Measurements from ENCODE around the gene GABRG3.

GABRG3 gene

DNA sequence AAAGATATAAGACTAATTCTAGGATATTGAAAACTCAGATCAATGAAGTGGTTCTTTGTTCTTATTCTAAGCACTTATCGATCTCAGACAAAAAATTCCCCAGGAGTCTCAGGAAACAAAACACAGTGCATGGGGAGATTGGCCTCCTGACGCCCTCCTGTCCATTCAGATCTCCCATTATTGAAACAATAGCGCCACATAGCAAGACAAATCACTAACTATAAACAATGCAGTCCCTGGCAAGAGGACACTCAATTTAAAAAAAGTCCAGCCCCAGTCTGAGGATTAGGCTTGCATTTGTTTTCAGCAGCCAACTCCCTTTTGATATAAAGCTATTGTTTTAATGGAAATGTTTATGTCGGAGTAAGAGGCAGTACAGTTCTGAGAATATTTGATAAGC lies 528.2 kb downstream of the GABRG3 start:
- no peak overlapping the region for H3K4me2 ChIP-seq
- H3K79me2 ChIP-seq (ENCODE audit: insufficient read depth, low read depth) = no peaks in the 10 kb centered on the region
- H3K4me3 ChIP-seq (IDR thresholded peaks at IDR 0.05; ENCODE audit: insufficient read depth, low read depth, low read length) = no peak overlapping the region
- H3K27ac ChIP-seq = no peak overlapping the region
- no peaks in the 10 kb centered on the region for H3K36me3 ChIP-seq (ENCODE audit: insufficient read depth)
- TF ChIP-seq, protein P1, sequence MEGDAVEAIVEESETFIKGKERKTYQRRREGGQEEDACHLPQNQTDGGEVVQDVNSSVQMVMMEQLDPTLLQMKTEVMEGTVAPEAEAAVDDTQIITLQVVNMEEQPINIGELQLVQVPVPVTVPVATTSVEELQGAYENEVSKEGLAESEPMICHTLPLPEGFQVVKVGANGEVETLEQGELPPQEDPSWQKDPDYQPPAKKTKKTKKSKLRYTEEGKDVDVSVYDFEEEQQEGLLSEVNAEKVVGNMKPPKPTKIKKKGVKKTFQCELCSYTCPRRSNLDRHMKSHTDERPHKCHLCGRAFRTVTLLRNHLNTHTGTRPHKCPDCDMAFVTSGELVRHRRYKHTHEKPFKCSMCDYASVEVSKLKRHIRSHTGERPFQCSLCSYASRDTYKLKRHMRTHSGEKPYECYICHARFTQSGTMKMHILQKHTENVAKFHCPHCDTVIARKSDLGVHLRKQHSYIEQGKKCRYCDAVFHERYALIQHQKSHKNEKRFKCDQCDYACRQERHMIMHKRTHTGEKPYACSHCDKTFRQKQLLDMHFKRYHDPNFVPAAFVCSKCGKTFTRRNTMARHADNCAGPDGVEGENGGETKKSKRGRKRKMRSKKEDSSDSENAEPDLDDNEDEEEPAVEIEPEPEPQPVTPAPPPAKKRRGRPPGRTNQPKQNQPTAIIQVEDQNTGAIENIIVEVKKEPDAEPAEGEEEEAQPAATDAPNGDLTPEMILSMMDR (conservative IDR thresholded peaks at IDR 0.05; ENCODE audit: low read depth, low read length) = no peak
- H3K9ac ChIP-seq = no peak overlapping the region
- no peaks in the 10 kb centered on the region for H4K20me1 ChIP-seq (ENCODE audit: insufficient read depth)
- no peak overlapping the region for H2AFZ ChIP-seq (ENCODE audit: low read depth)
- H3K27me3 ChIP-seq (ENCODE audit: insufficient read depth, low read depth) = no peaks in the 10 kb centered on the region
- H3K4me1 ChIP-seq (ENCODE audit: low read depth, poor library complexity, severe bottlenecking) = no peaks in the 10 kb centered on the region

DNA sequence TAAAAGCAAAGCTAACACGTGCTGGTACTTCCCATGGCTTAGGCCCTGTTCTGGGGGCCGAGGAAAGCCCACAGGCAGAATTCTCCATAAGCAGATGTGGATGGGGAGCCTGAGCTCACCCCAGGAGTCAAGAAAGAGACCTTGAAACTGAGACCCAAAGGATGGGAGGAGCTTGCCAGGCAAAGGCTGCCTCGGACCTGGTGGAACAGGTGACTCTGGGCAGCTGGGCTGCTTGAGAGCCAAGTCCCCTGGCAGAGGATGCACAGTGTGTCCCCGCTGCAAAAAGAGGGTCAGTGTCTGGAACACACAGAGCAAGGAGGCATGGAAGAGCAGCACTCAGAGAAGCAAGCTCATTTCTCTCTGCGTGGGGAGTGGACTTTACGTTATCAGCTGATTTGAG lies 528.7 kb downstream of the GABRG3 start:
- Histone ChIP-seq H3K27me3 (ENCODE audit: insufficient read depth, low read depth) (no peaks in the 10 kb centered on the region), H3K4me2 (no peak overlapping the region), H4K20me1 (ENCODE audit: insufficient read depth) (no peaks in the 10 kb centered on the region), H3K4me1 (ENCODE audit: low read depth, poor library complexity, severe bottlenecking) (no peaks in the 10 kb centered on the region), H3K79me2 (ENCODE audit: insufficient read depth, low read depth) (no peaks in the 10 kb centered on the region), H3K27ac (no peak overlapping the region), H3K36me3 (ENCODE audit: insufficient read depth) (no peaks in the 10 kb centered on the region), H3K4me3 (IDR thresholded peaks at IDR 0.05; ENCODE audit: insufficient read depth, low read depth, low read length) (no peak overlapping the region), H3K9ac (no peak overlapping the region), H2AFZ (ENCODE audit: low read depth) (no peak overlapping the region)
- TF ChIP-seq, protein P1 (conservative IDR thresholded peaks at IDR 0.05; ENCODE audit: low read depth, low read length) = no peak

DNA sequence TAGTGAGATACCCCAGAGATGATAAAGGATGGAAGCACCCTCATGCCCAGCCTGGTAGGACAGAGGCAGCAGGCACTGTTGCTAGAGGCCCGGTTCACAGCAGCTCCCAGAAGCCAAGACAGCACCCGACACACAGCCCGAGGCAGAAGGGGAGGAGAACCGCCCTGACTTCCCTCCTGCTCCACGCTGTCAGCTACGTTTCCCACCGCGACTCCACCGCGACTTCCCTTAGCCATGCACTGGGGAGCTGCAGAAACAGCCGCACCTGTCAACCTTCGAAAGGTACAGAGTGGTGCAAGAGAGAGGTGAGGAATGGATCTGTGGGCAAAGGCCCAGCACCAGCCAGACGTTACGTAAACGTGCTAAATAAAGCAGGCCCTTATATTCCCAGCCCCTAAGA lies 529.2 kb downstream of the GABRG3 start:
- H2AFZ ChIP-seq (ENCODE audit: low read depth) = no peak overlapping the region
- no peak overlapping the region for H3K4me3 ChIP-seq (IDR thresholded peaks at IDR 0.05; ENCODE audit: insufficient read depth, low read depth, low read length)
- H3K36me3 ChIP-seq (ENCODE audit: insufficient read depth) = no peaks in the 10 kb centered on the region
- no peak overlapping the region for H3K27ac ChIP-seq
- H3K4me2 ChIP-seq = no peak overlapping the region
- no peaks in the 10 kb centered on the region for H3K79me2 ChIP-seq (ENCODE audit: insufficient read depth, low read depth)
- TF ChIP-seq, protein P1 (conservative IDR thresholded peaks at IDR 0.05; ENCODE audit: low read depth, low read length) = no peak
- H4K20me1 ChIP-seq (ENCODE audit: insufficient read depth) = no peaks in the 10 kb centered on the region
- H3K27me3 ChIP-seq (ENCODE audit: insufficient read depth, low read depth) = no peaks in the 10 kb centered on the region
- H3K4me1 ChIP-seq (ENCODE audit: low read depth, poor library complexity, severe bottlenecking) = no peaks in the 10 kb centered on the region
- no peak overlapping the region for H3K9ac ChIP-seq

DNA sequence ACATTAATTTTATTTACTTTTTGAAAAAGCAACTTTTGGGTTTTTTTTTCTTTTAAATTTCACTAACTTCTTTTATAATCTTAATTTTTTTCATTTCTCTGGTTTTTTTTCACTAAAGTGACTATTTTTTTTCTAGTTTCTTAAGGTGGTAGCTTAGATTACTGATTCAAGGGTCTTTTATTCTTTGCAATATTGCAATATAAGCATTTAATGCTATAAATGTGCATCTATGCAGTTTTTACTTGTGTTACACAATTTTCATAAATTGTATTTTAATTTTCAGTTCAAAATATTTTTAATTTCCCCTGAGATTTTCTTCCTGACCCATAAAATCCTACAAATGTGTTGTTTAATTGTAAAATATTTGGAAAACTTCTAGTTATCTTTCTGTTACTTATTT lies 535.8 kb downstream of the GABRG3 start:
- Histone ChIP-seq H3K36me3 (ENCODE audit: insufficient read depth) (no peaks in the 10 kb centered on the region), H3K9ac (no peak overlapping the region), H3K27ac (no peak overlapping the region), H3K4me2 (no peak overlapping the region), H3K27me3 (ENCODE audit: insufficient read depth, low read depth) (no peaks in the 10 kb centered on the region), H2AFZ (ENCODE audit: low read depth) (no peak overlapping the region), H3K4me1 (ENCODE audit: low read depth, poor library complexity, severe bottlenecking) (no peaks in the 10 kb centered on the region), H4K20me1 (ENCODE audit: insufficient read depth) (no peaks in the 10 kb centered on the region), H3K4me3 (IDR thresholded peaks at IDR 0.05; ENCODE audit: insufficient read depth, low read depth, low read length) (no peak overlapping the region), H3K79me2 (ENCODE audit: insufficient read depth, low read depth) (no peaks in the 10 kb centered on the region)
- TF ChIP-seq, protein P1 (conservative IDR thresholded peaks at IDR 0.05; ENCODE audit: low read depth, low read length) = no peak

All from KMS-11 (cell line).